Trophoblast cell (in vitro differentiated cells and primary cell): ENCODE data around the gene TOB1.

Experiments used
- DNase-seq, 2 donors: peaks; one replicate each; pipeline ENCODE4 v3.0.0-alpha.2; 2016
- H2AFZ ChIP-seq: 2 replicates; pipeline ENCODE4 v1.6.1; 2013; ENCODE audit warnings: low read length, moderate library complexity, mild to moderate bottlenecking; ENCODE audit not compliant: insufficient read depth, poor library complexity
- H2AK5ac ChIP-seq: 2 replicates; pipeline ENCODE4 v1.6.1; 2013; ENCODE audit warnings: mild to moderate bottlenecking, low read length
- H2BK120ac ChIP-seq: 2 replicates; pipeline ENCODE4 v1.6.1; 2013; ENCODE audit warnings: low read length, mild to moderate bottlenecking, moderate library complexity; ENCODE audit not compliant: insufficient read depth, poor library complexity
- H2BK12ac ChIP-seq: 2 replicates; pipeline ENCODE4 v1.6.1; 2013; ENCODE audit warnings: mild to moderate bottlenecking, low read length, moderate library complexity
- H2BK5ac ChIP-seq: 2 replicates; pipeline ENCODE4 v1.6.1; 2013; ENCODE audit warnings: low read length, low read depth, moderate library complexity, mild to moderate bottlenecking; ENCODE audit not compliant: poor library complexity
- H3K14ac ChIP-seq: 2 replicates; pipeline ENCODE4 v1.6.1; 2013; ENCODE audit warnings: mild to moderate bottlenecking, low read length
- H3K18ac ChIP-seq: 2 replicates; pipeline ENCODE4 v1.6.1; 2013; ENCODE audit warnings: mild to moderate bottlenecking, low read length
- H3K23ac ChIP-seq: 2 replicates; pipeline ENCODE4 v1.6.1; 2013; ENCODE audit warnings: low read length
- H3K27ac ChIP-seq: 2 replicates; pipeline ENCODE4 v1.5.1; 2013; ENCODE audit warnings: low read depth, mild to moderate bottlenecking, inconsistent platforms, low read length, moderate library complexity
- H3K27me3 ChIP-seq: 2 replicates; pipeline ENCODE4 v1.6.1; 2013; ENCODE audit warnings: inconsistent platforms, mild to moderate bottlenecking, low read length, moderate library complexity; ENCODE audit not compliant: insufficient read depth
- H3K36me3 ChIP-seq, 2 experiments: 1 replicate in 1 of 2; 2 replicates in 1 of 2; pipeline ENCODE4 v1.6.1; 2013; ENCODE audit warnings: low read length in 2 of 2, mild to moderate bottlenecking in 2 of 2, moderate library complexity in 1 of 2; ENCODE audit not compliant: insufficient read depth in 2 of 2, control insufficient read depth in 1 of 2
- H3K4ac ChIP-seq: 2 replicates; pipeline ENCODE4 v1.6.1; 2013; ENCODE audit warnings: low read depth, mild to moderate bottlenecking, low read length, moderate library complexity
- H3K4me1 ChIP-seq, 2 experiments: 1 replicate in 1 of 2; 2 replicates in 1 of 2; pipeline ENCODE4 v1.6.1; 2013; ENCODE audit warnings: low read length in 2 of 2, mild to moderate bottlenecking in 2 of 2, moderate library complexity in 1 of 2; ENCODE audit not compliant: insufficient read depth in 2 of 2, control insufficient read depth in 1 of 2
- H3K4me2 ChIP-seq: 2 replicates; pipeline ENCODE4 v1.6.1; 2013; ENCODE audit warnings: inconsistent platforms, mild to moderate bottlenecking, low read length, moderate library complexity
- H3K4me3 ChIP-seq: 2 replicates; pipeline ENCODE4 v1.5.1; 2013; ENCODE audit warnings: mild to moderate bottlenecking, low read depth, low read length, inconsistent platforms
- H3K79me1 ChIP-seq: one replicate; pipeline ENCODE4 v1.6.1; 2013; ENCODE audit warnings: low read length
- H3K79me2 ChIP-seq: 2 replicates; pipeline ENCODE4 v1.6.1; 2013; ENCODE audit warnings: low read length, mild to moderate bottlenecking; ENCODE audit not compliant: control insufficient read depth, insufficient read depth, poor library complexity
- H3K9ac ChIP-seq: 2 replicates; pipeline ENCODE4 v1.6.1; 2013; ENCODE audit warnings: mild to moderate bottlenecking, low read length
- H3K9me3 ChIP-seq: 2 replicates; pipeline ENCODE4 v1.6.1; 2013; ENCODE audit warnings: low read depth, mild to moderate bottlenecking, control low read depth, inconsistent platforms, low read length; ENCODE audit not compliant: insufficient read depth
- H4K12ac ChIP-seq: 2 replicates; pipeline ENCODE4 v1.6.1; 2013; ENCODE audit warnings: low read depth, mild to moderate bottlenecking, low read length, moderate library complexity
- H4K8ac ChIP-seq: 2 replicates; pipeline ENCODE4 v1.6.1; 2013; ENCODE audit warnings: low read depth, mild to moderate bottlenecking, low read length, moderate library complexity
- H4K91ac ChIP-seq: one replicate; pipeline ENCODE4 v1.6.1; 2013; ENCODE audit warnings: low read depth, mild to moderate bottlenecking, low read length, moderate library complexity
- WGBS: extraction: QIAGEN DNeasy Blood & Tissue Kit; methylation state at CpG from one replicate; pipeline ENCODE4 v1.1.7; 2013; ENCODE audit warnings: missing lambda C conversion rate; ENCODE audit not compliant: insufficient read length, insufficient coverage; ENCODE audit errors: extremely low coverage; 5-methylcytosine and 5-hydroxymethylcytosine counted together

The TOB1 gene

GRCh38 chr17:50865060-50865867 is 890 bp downstream of the TOB1 start:
- no peaks in the 10 kb centered on the region for H3K4me1 ChIP-seq
- H4K12ac ChIP-seq: no peak overlapping the region
- no peaks in the 10 kb centered on the region for H3K9me3 ChIP-seq
- WGBS: no CpG with 5 or more reads among the region's 50 CpGs
- no peak overlapping the region for H2AK5ac ChIP-seq
- H3K27me3 ChIP-seq: no peaks in the 10 kb centered on the region
- H2BK120ac ChIP-seq: peak overlapping the region; percentile 64
- peaks cover 10% of the 10 kb centered on the region for H3K79me2 ChIP-seq
- peaks cover 17% of the 10 kb centered on the region for H3K79me1 ChIP-seq
- peak overlapping the region; percentile 21 for H4K8ac ChIP-seq
- peak in 1 of 2 donors; percentile 32 for DNase-seq
- no peak overlapping the region for H3K23ac ChIP-seq
- H3K9ac ChIP-seq: peak overlapping the region; percentile 82
- H2AFZ ChIP-seq: peak overlapping the region; percentile 21
- peak overlapping the region; percentile 91 for H3K4me3 ChIP-seq
- H3K36me3 ChIP-seq: peaks cover 4 to 6% of the 10 kb centered on the region in 2 experiments
- peak overlapping the region; percentile 82 for H2BK5ac ChIP-seq
- peak overlapping the region; percentile 87 for H3K4me2 ChIP-seq
- peak overlapping the region; percentile 92 for H3K18ac ChIP-seq
- peak overlapping the region; percentile 59 for H3K14ac ChIP-seq
- peak overlapping the region; percentile 85 for H4K91ac ChIP-seq
- no peak overlapping the region for H2BK12ac ChIP-seq
- H3K27ac ChIP-seq: peak overlapping the region; percentile 80
- peak overlapping the region; percentile 87 for H3K4ac ChIP-seq

- no peak overlapping the region for H4K12ac ChIP-seq
- no peak overlapping the region for H3K9ac ChIP-seq
- H4K91ac ChIP-seq: no peak overlapping the region
- no peak for DNase-seq
- no peak overlapping the region for H2BK12ac ChIP-seq
- H3K23ac ChIP-seq: no peak overlapping the region
- H3K4me1 ChIP-seq: no peaks in the 10 kb centered on the region
- peak overlapping the region; percentile 87 for H3K4me2 ChIP-seq
- no peak overlapping the region for H2BK120ac ChIP-seq
- H3K4ac ChIP-seq: no peak overlapping the region
- no peak overlapping the region for H3K18ac ChIP-seq
- H2AFZ ChIP-seq: no peak overlapping the region
- no CpG with 5 or more reads among the region's 6 CpGs for WGBS
- H3K79me2 ChIP-seq: peaks cover 10% of the 10 kb centered on the region
- H4K8ac ChIP-seq: no peak overlapping the region
- no peak overlapping the region for H2BK5ac ChIP-seq
- no peak overlapping the region for H2AK5ac ChIP-seq
- peaks cover 17% of the 10 kb centered on the region for H3K79me1 ChIP-seq
- H3K36me3 ChIP-seq: peaks cover 4 to 6% of the 10 kb centered on the region in 2 experiments
- peak overlapping the region; percentile 38 for H3K4me3 ChIP-seq
- H3K14ac ChIP-seq: no peak overlapping the region
- no peaks in the 10 kb centered on the region for H3K27me3 ChIP-seq
- H3K27ac ChIP-seq: no peak overlapping the region
- no peaks in the 10 kb centered on the region for H3K9me3 ChIP-seq
These were observed 1.5 kb downstream of the TOB1 start for GRCh38 chr17:50864747-50865059.

GRCh38 chr17:50863931-50864330 is 2.2 kb downstream of the TOB1 start:
- Histone ChIP-seq H2AK5ac (no peak overlapping the region), H3K4me1 (no peaks in the 10 kb centered on the region)
- WGBS: no CpG with 5 or more reads among the region's 3 CpGs

GRCh38 chr17:50863221-50863843 is 2.8 kb downstream of the TOB1 start:
- H3K27me3 ChIP-seq: no peaks in the 10 kb centered on the region
- H3K23ac ChIP-seq: no peak overlapping the region
- H3K14ac ChIP-seq: no peak overlapping the region
- H4K8ac ChIP-seq: no peak overlapping the region
- no peak overlapping the region for H3K27ac ChIP-seq
- H3K4me2 ChIP-seq: no peak overlapping the region
- peaks cover 17% of the 10 kb centered on the region for H3K79me1 ChIP-seq
- no peak overlapping the region for H2BK5ac ChIP-seq
- peak; percentile 10 to 33 for DNase-seq
- no peak overlapping the region for H2AK5ac ChIP-seq
- H3K4ac ChIP-seq: no peak overlapping the region
- H3K18ac ChIP-seq: no peak overlapping the region
- H3K79me2 ChIP-seq: peaks cover 10% of the 10 kb centered on the region
- H4K91ac ChIP-seq: no peak overlapping the region
- no peak overlapping the region for H2BK12ac ChIP-seq
- no peak overlapping the region for H2AFZ ChIP-seq
- no CpG with 5 or more reads among the region's 11 CpGs for WGBS
- peaks cover 4 to 6% of the 10 kb centered on the region in 2 experiments for H3K36me3 ChIP-seq
- no peak overlapping the region for H4K12ac ChIP-seq
- no peak overlapping the region for H2BK120ac ChIP-seq
- H3K4me3 ChIP-seq: no peak overlapping the region
- H3K4me1 ChIP-seq: no peaks in the 10 kb centered on the region
- H3K9me3 ChIP-seq: no peaks in the 10 kb centered on the region
- no peak overlapping the region for H3K9ac ChIP-seq

More at GRCh38 chr17:50863931-50864330, 2.2 kb downstream of the TOB1 start:
- Histone ChIP-seq H3K4me3 (no peak overlapping the region), H4K8ac (no peak overlapping the region), H3K79me2 (peaks cover 10% of the 10 kb centered on the region), H2BK12ac (no peak overlapping the region), H4K91ac (no peak overlapping the region), H3K9ac (no peak overlapping the region), H3K14ac (no peak overlapping the region), H3K27ac (no peak overlapping the region), H4K12ac (no peak overlapping the region), H3K79me1 (peaks cover 17% of the 10 kb centered on the region), H3K27me3 (no peaks in the 10 kb centered on the region), H2AFZ (no peak overlapping the region), H3K23ac (no peak overlapping the region), H3K9me3 (no peaks in the 10 kb centered on the region), H2BK5ac (no peak overlapping the region), H2BK120ac (no peak overlapping the region), H3K36me3 (peaks cover 4 to 6% of the 10 kb centered on the region in 2 experiments), H3K4me2 (no peak overlapping the region), H3K18ac (no peak overlapping the region), H3K4ac (no peak overlapping the region)
- no peak for DNase-seq
